Inflammatory macrophage treated with lipopolysaccharide for 4 hours (primary cell): ENCODE measurements around the gene JUNB.
A peak's percentile ranks its signal among the peaks of the same experiment; 100 is the strongest.

Source experiments
- DNase-seq: peaks from one replicate; pipeline ENCODE4 v3.0.0-alpha.2; 2020

JUNB gene

GRCh38 chr19:12774588-12775555 is 16.4 kb upstream of the JUNB start, which contains the start of gene HOOK2:
Gene HOOK2, minus strand, starts transcription at chr19:12775552. Its CDS starts 103 bp downstream, at chr19:12775449.
- DNase-seq: no peak

GRCh38 chr19:12777217-12778016 is 13.9 kb upstream of the JUNB start:
- peak; percentile 76 for DNase-seq

GRCh38 chr19:12778017-12778904 is 13.0 kb upstream of the JUNB start:
- DNase-seq: peak; percentile 53

GRCh38 chr19:12778905-12779161 is 12.5 kb upstream of the JUNB start:
- DNase-seq: no peak

GRCh38 chr19:12779162-12779993 is 11.9 kb upstream of the JUNB start:
- no peak for DNase-seq

- no peak for DNase-seq
These were observed 9.2 kb upstream of the JUNB start for GRCh38 chr19:12782174-12782423.

DNA sequence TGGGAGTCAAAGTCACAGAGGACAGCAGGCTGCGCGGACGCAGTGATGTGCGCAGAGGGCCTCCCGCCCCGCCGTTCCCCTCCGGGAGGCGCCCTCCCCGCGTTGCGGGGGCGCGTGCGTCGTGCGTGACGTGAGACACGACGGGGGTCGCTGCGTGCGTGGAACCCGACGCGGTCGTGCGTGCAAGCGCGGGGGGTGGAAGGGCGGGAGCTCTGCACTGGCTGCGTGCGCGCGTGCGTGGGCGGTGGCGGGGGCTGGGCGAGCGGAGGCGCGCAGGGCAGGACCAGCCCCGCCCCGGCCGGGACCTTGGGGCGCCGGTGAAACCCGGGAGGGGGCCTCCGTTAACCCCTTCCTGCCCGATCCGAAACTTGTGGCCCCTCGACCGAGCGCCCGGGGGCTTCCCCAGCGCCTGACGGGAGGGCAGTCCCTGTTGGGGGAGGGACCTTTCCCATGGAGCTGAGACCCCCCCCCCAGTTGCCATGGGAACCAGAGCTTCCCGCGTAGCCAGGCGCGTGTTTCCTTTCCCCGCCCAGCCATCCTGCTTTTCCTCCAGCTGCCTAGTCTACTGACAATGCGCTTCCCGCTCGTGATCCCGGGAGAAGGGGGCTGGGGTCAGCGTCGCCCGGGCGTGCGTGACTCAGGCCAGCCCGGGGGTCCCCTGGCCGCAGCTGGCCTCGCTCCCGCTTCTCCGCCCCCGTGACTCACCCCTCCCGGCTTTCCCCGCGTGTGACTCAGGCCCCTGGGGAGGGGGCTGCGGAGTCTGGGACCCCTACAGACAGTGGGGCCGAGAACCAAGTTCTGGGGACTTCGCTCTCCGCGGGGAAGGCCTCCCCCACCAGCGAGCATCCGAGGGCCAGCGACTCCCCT is 8.6 kb upstream of the JUNB start:
- DNase-seq: peak; percentile 71

DNA sequence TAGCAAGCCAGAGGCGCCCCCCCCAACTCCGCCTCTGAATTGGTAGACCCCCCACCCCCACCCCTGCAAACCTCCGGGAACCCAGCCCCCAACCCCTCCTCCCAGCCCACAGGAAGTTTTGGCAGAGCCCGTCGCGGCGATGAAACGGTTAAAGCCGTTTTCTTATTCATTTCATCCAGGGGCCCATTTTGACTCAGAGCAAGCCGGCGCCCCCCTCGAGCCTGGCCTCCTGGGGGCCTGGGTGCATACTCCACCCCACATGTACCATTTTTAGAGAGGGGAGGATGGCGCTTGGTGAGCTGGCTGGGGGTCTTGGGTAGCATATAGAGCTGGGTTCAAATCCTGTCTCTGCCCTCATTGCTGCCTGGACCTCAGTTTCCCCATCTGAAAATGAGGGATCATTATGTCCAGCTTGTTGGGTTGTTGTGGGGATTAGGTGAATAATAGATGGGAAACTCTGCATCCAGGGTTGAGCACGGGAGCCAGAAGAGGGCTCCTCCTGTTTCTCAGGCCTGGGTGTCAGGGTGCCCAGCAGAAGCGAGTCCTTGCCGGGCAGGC is 7.9 kb upstream of the JUNB start:
- no peak for DNase-seq

DNA sequence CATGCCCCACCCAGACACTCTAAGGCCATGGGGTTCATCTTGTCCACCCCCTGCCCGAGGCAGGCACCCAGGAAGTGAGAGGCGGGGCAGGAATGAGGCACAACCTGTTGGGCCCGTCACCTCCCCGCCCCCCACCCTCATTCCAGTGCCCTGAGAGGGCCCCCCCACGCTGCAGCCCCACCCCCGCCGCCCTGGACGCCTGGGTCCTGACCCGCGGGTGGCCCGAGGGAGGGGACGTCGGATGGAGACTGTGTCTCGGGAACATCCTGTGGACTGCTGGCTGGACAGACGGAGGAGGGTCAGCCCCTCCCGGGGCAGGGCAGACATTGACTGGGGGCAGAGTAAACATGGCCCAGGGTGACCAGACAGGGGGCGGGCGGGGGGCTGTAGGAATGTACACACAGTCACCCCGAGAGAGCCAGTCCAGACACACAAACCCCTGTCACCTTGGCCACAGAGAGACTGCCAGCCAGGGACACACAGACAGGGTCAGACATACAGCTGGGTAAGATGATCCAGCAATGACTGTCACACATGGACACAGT is 7.4 kb upstream of the JUNB start:
- no peak for DNase-seq

- no peak for DNase-seq
These were observed 6.9 kb upstream of the JUNB start for GRCh38 chr19:12784394-12784870.

DNA sequence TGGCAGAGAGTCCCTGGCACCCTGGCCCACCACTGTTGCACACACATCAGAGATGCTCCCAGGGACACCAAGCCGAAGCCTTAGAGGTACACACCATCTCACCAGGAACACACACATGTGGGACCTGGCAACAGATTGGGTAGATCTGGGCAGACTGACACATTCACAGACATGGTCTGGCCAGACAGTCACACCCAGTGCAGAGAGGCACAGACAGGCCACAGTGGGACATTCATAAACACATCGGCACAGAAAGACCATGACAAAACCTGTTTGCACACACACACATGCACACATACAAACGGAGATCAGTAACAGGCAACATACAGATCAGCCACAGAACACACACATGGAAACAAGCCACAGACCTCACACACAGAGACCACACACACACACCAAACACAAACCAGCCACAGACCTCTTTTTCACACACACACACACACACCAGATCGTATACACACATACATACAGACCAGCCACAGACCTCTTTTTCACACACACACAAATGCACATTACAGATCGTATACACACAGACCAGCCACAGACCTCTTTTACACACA is 6.3 kb upstream of the JUNB start:
- no peak for DNase-seq

- DNase-seq: peak; percentile 64
These were observed 5.8 kb upstream of the JUNB start for GRCh38 chr19:12785431-12786031.

DNA sequence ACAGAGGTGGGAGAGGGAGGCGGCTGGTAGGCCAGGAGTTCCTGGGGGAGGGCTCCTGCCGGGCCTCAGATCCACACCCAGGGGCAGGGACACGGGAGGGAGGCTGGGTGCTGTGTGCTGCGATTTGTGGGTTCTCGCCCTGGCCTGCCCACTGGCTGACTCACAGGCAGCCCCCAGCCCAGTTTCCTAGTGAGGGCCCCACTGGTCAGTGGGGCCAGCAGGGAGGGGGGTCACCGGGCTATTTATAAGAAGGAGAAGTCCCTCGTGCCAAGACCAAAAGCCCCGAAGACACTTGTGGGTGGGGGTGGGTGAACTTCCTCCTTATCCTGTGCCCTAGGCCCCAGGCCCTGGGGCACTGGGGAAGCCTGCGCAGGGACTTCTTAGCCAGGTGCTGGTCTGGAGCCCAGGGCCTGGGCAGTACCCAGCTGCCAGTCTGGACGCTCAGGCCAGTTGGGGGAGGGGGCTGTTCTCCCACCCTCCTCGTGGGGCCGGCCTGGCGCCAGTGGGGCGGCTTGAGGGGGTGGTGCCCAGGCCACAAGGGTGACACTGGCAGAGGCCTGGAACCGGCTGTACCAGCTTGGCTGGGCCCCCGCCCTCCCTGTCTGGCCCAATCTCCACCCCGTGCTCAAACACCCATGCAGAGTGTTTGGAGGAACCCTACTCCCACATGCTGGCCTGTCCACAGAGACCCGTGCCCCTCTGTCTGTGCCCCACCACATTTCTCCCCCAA is 5.0 kb upstream of the JUNB start:
- peak; percentile 88 for DNase-seq

DNA sequence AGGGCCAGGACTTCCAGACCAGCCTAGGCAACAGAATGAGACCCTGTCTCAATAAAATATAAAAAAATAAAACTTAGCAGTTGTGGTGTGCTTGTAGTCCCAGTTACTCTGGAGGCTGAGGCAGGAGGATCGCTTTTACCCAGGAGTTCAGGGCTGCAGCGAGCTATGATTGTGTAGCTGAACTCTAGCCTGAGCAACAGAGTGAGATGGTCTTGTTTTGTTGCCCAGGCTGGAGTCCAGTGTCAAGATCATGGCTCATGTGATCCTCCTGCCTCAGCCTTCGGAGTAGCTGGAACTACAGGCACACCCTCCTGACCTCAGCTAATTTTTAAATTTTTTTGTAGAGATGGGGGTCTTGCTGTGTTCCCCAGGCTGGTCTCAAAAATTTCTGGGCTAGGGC is 4.3 kb upstream of the JUNB start:
- peak; percentile 48 for DNase-seq

- DNase-seq: no peak
These were observed 3.8 kb upstream of the JUNB start for GRCh38 chr19:12787458-12787857.

GRCh38 chr19:12788042-12788681 is 3.1 kb upstream of the JUNB start:
- no peak for DNase-seq

GRCh38 chr19:12788682-12789097 is 2.6 kb upstream of the JUNB start:
- peak; percentile 94 for DNase-seq

- DNase-seq: no peak
These were observed 2.0 kb upstream of the JUNB start for GRCh38 chr19:12789098-12789903.
